Astrocyte (in vitro differentiated cells and primary cell): ENCODE data around the gene COL9A3.

Experiments
- CTCF ChIP-seq: IDR thresholded peaks from 2 replicates; pipeline ENCODE4 v1.5.1; 2011; ENCODE audit warnings: low read depth, mild to moderate bottlenecking, inconsistent platforms, low read length, moderate library complexity; ENCODE audit not compliant: insufficient read depth
- EZH2 ChIP-seq: IDR thresholded peaks from 2 replicates; pipeline ENCODE4 v1.6.1; 2012; ENCODE audit warnings: mild to moderate bottlenecking, low read length, inconsistent platforms; ENCODE audit not compliant: insufficient read depth

GRCh38 chr20:62839816-62840215, 23.0 kb downstream of the COL9A3 start:
- no peak for TF ChIP-seq CTCF
- no peak for TF ChIP-seq EZH2
